Mesendoderm (in vitro differentiated cells): ENCODE results near the gene PRDM16.

ENCODE experiments used
- DNase-seq: peaks from one replicate; pipeline ENCODE4 v3.0.0; 2013
- H2AK5ac ChIP-seq: 2 replicates; pipeline ENCODE4 v1.6.1; 2013; ENCODE audit warnings: low read length, inconsistent platforms
- H2BK120ac ChIP-seq: 2 replicates; pipeline ENCODE4 v1.6.1; 2013; ENCODE audit warnings: low read depth, mild to moderate bottlenecking, low read length, moderate library complexity, mixed read lengths
- H2BK15ac ChIP-seq: replicated peaks from 2 replicates; pipeline ENCODE4 v1.6.1; 2013; ENCODE audit warnings: low read depth, mild to moderate bottlenecking, moderate library complexity
- H2BK5ac ChIP-seq: 2 replicates; pipeline ENCODE4 v1.6.1; 2013; ENCODE audit warnings: low read length, inconsistent platforms
- H3K18ac ChIP-seq: 2 replicates; pipeline ENCODE4 v1.6.1; 2013; ENCODE audit warnings: mild to moderate bottlenecking, low read length, mixed read lengths
- H3K23ac ChIP-seq: one replicate; pipeline ENCODE4 v1.6.1; 2013; ENCODE audit warnings: low read length
- H3K27ac ChIP-seq: 2 replicates; pipeline ENCODE4 v1.5.1; 2013; ENCODE audit warnings: low read depth, mild to moderate bottlenecking, inconsistent platforms, low read length, moderate library complexity
- H3K27me3 ChIP-seq: 2 replicates; pipeline ENCODE4 v1.6.1; 2013; ENCODE audit warnings: low read length, control low read depth, mild to moderate bottlenecking, inconsistent platforms; ENCODE audit not compliant: insufficient read depth, poor library complexity
- H3K36me3 ChIP-seq: 2 replicates; pipeline ENCODE4 v1.6.1; 2013; ENCODE audit warnings: low read length, inconsistent platforms; ENCODE audit not compliant: control insufficient read depth, insufficient read depth
- H3K4ac ChIP-seq: one replicate; pipeline ENCODE4 v1.6.1; 2013; ENCODE audit warnings: low read depth, mild to moderate bottlenecking, low read length, moderate library complexity
- H3K4me1 ChIP-seq: 2 replicates; pipeline ENCODE4 v1.6.1; 2013; ENCODE audit warnings: low read depth, low read length, inconsistent platforms; ENCODE audit not compliant: control insufficient read depth
- H3K4me2 ChIP-seq: 2 replicates; pipeline ENCODE4 v1.6.1; 2013; ENCODE audit warnings: low read length
- H3K4me3 ChIP-seq: 2 replicates; pipeline ENCODE4 v1.5.1; 2013; ENCODE audit warnings: mild to moderate bottlenecking, low read length
- H3K56ac ChIP-seq: one replicate; pipeline ENCODE4 v1.6.1; 2013; ENCODE audit warnings: low read length
- H3K79me1 ChIP-seq: 2 replicates; pipeline ENCODE4 v1.6.1; 2013; ENCODE audit warnings: low read length, inconsistent platforms
- H3K79me2 ChIP-seq: 2 replicates; pipeline ENCODE4 v1.6.1; 2013; ENCODE audit warnings: mild to moderate bottlenecking, low read length; ENCODE audit not compliant: control insufficient read depth, insufficient read depth
- H3K9ac ChIP-seq: 2 replicates; pipeline ENCODE4 v1.6.1; 2013; ENCODE audit warnings: low read length, inconsistent platforms
- H4K5ac ChIP-seq: one replicate; pipeline ENCODE4 v1.6.1; 2013; ENCODE audit warnings: low read length
- H4K8ac ChIP-seq: one replicate; pipeline ENCODE4 v1.6.1; 2013; ENCODE audit warnings: low read depth, mild to moderate bottlenecking, control low read depth, low read length, moderate library complexity
- WGBS: extraction: QIAGEN DNeasy Blood & Tissue Kit; methylation state at CpG from one replicate; pipeline ENCODE4 v1.1.7; 2013; ENCODE audit warnings: low lambda C conversion rate, missing lambda C conversion rate; ENCODE audit not compliant: insufficient coverage; ENCODE audit errors: extremely low coverage; 5-methylcytosine and 5-hydroxymethylcytosine counted together

Gene PRDM16

GRCh38 chr1:3352952-3353331 lies 283.9 kb downstream of the PRDM16 start:
- H3K4me1 ChIP-seq = peaks cover 5% of the 10 kb centered on the region
- DNase-seq = no peak
- no peak overlapping the region for H4K8ac ChIP-seq
- no peak overlapping the region for H3K18ac ChIP-seq
- H3K23ac ChIP-seq = no peak overlapping the region
- H4K5ac ChIP-seq = no peak overlapping the region
- no peaks in the 10 kb centered on the region for H3K36me3 ChIP-seq
- H2BK120ac ChIP-seq = no peak overlapping the region
- no peak overlapping the region for H2AK5ac ChIP-seq
- no peak overlapping the region for H2BK5ac ChIP-seq
- H3K4me2 ChIP-seq = no peak overlapping the region
- H3K4ac ChIP-seq = no peak overlapping the region
- peak overlapping the region; percentile 53 for H3K9ac ChIP-seq
- no CpG with 5 or more reads among the region's 13 CpGs for WGBS
- no peaks in the 10 kb centered on the region for H3K79me1 ChIP-seq
- H3K56ac ChIP-seq = peak overlapping the region; percentile 71
- no peak overlapping the region for H2BK15ac ChIP-seq
- H3K79me2 ChIP-seq = no peaks in the 10 kb centered on the region
- H3K27me3 ChIP-seq = no peaks in the 10 kb centered on the region
- H3K4me3 ChIP-seq = no peak overlapping the region
- H3K27ac ChIP-seq = peak overlapping the region; percentile 42

- no peaks in the 10 kb centered on the region for H3K79me1 ChIP-seq
- no peak overlapping the region for H3K23ac ChIP-seq
- no peak overlapping the region for H3K56ac ChIP-seq
- no peak overlapping the region for H2BK5ac ChIP-seq
- H2BK120ac ChIP-seq = no peak overlapping the region
- no peak for DNase-seq
- H4K8ac ChIP-seq = no peak overlapping the region
- no peaks in the 10 kb centered on the region for H3K36me3 ChIP-seq
- no peak overlapping the region for H3K27ac ChIP-seq
- no peaks in the 10 kb centered on the region for H3K79me2 ChIP-seq
- no peak overlapping the region for H3K4ac ChIP-seq
- no peak overlapping the region for H3K4me3 ChIP-seq
- H3K27me3 ChIP-seq = no peaks in the 10 kb centered on the region
- H3K4me2 ChIP-seq = no peak overlapping the region
- no peak overlapping the region for H2BK15ac ChIP-seq
- no peak overlapping the region for H2AK5ac ChIP-seq
- no peak overlapping the region for H3K18ac ChIP-seq
- H3K9ac ChIP-seq = no peak overlapping the region
- WGBS = no CpG with 5 or more reads among the region's 8 CpGs
- H3K4me1 ChIP-seq = peaks cover 5% of the 10 kb centered on the region
- H4K5ac ChIP-seq = no peak overlapping the region
These were observed 284.9 kb downstream of the PRDM16 start for GRCh38 chr1:3353876-3354275.

DNA sequence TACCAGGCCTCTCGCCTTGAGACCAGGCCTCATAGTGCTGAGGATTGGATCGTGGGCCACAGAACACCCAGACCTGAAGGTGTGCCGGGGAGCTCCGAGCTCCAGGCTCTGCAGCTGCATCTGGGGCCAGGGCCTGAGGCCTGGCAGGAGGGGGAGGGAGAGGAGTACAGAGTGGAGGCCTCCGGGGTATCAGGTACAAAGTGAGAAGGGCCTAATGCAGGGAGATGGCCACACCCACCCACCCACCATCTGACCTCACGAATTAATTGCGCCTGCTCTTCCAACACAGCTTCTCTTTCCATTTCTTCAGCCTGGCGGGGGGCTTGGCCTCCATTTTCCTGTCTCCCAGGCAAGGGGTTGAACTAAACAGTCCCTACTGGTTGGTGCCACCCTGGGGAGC lies 286.1 kb downstream of the PRDM16 start:
- Histone ChIP-seq H3K79me1 (no peaks in the 10 kb centered on the region), H3K9ac (no peak overlapping the region), H3K79me2 (no peaks in the 10 kb centered on the region), H3K4me3 (no peak overlapping the region), H4K8ac (no peak overlapping the region), H3K27me3 (no peaks in the 10 kb centered on the region), H2BK5ac (no peak overlapping the region), H4K5ac (no peak overlapping the region), H2BK15ac (no peak overlapping the region), H3K56ac (peak overlapping the region; percentile 7), H3K27ac (no peak overlapping the region), H3K23ac (no peak overlapping the region), H3K4me1 (peaks cover 5% of the 10 kb centered on the region), H3K36me3 (no peaks in the 10 kb centered on the region), H3K4ac (no peak overlapping the region), H2AK5ac (no peak overlapping the region), H3K18ac (no peak overlapping the region), H3K4me2 (no peak overlapping the region), H2BK120ac (no peak overlapping the region)
- WGBS = no CpG with 5 or more reads among the region's 8 CpGs
- DNase-seq = no peak

DNA sequence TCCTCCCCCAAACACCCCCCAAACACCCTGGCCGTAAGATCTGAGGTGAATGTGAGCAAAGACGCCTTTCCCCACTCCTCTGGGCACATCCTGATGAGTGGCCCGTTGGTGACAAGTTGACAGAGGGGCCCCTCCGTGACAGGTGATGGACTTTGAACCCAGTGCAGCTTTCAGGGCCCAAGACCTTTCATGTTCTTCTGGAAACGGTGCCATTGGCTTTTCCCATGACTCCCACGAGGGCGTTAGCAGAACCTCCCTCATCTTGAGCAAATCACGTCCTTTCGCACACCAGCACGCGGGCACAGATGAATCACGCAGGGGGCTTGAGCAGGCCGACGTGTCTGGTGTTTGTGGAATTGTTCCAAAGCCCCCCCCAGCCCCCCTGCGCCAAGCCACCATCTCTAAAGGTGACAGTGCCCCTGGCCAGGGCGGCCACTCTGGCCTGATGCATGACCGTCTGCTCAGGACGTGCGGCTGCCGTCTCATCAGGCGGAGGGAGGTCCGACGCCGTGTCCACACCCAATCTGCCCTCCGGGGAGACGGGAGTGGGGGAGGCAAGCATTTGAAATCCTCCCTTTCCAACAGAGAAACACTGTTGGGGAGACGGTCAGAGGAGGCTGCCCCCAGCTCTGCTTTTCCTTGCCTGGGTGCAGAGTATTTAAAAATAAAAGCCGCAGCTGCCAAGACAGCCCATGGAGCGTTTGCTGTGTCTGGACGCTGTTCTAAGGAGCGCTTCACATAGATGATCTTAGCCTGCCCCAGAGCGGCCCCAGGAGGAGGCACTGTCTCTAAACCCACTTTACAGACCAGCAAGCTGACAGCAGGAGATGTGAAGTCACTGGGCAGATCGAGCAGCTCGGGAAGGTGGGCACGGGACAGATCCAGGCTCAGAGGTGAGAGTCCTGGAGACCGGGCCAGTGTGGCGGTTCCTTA lies 287.2 kb downstream of the PRDM16 start:
- no CpG with 5 or more reads among the region's 37 CpGs for WGBS
- no peaks in the 10 kb centered on the region for H3K27me3 ChIP-seq

DNA sequence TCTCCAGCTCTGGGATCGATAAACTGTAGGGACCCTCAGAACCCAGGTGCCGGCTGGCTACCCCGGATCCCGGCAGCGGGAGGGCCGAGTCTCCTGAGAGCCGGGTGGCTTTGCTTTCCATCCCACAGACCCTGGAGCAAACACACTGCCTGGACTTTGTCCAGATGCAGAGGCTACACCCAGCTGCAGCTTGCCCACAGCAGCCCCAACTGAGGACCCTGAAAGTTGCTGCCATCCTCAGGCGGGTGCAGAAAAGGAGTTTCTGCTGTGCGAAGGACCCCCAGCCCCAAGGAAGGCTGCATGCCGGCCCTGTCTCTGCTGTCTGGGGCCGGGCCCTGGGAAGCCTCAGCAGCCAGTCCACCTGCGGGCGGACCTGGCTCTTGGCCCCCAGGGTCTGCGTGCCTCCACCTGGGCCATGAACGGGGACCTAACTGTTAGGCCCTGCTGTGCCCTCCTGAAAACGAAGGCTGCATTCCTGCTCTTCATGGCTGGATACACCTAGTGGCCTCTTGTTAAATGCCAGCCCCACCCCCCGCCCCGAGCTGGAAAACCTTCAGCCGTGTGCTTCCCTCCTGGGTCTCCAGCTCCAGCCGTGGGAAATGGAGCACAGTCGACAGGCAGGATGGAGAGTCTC lies 287.9 kb downstream of the PRDM16 start:
- Histone ChIP-seq H3K27me3 (no peaks in the 10 kb centered on the region), H3K23ac (no peak overlapping the region), H4K5ac (no peak overlapping the region), H3K9ac (no peak overlapping the region), H3K4me2 (no peak overlapping the region), H3K4me3 (no peak overlapping the region), H3K56ac (no peak overlapping the region), H2BK15ac (no peak overlapping the region), H3K27ac (no peak overlapping the region), H3K4me1 (peaks cover 4% of the 10 kb centered on the region), H2BK120ac (no peak overlapping the region), H3K4ac (no peak overlapping the region), H2BK5ac (no peak overlapping the region), H3K79me2 (no peaks in the 10 kb centered on the region), H4K8ac (no peak overlapping the region), H3K79me1 (no peaks in the 10 kb centered on the region), H3K18ac (no peak overlapping the region), H2AK5ac (no peak overlapping the region), H3K36me3 (no peaks in the 10 kb centered on the region)
- no CpG with 5 or more reads among the region's 21 CpGs for WGBS
- DNase-seq = peak; percentile 39

More for the DNA sequence above, 287.2 kb downstream of the PRDM16 start:
- Histone ChIP-seq H3K4me3 (no peak overlapping the region), H3K79me1 (no peaks in the 10 kb centered on the region), H2AK5ac (no peak overlapping the region), H3K23ac (no peak overlapping the region), H3K79me2 (no peaks in the 10 kb centered on the region), H2BK5ac (no peak overlapping the region), H3K56ac (no peak overlapping the region), H3K4me1 (peaks cover 5% of the 10 kb centered on the region), H3K4me2 (no peak overlapping the region), H3K27ac (no peak overlapping the region), H3K36me3 (no peaks in the 10 kb centered on the region), H2BK15ac (no peak overlapping the region), H3K9ac (no peak overlapping the region), H4K5ac (no peak overlapping the region), H4K8ac (no peak overlapping the region), H2BK120ac (no peak overlapping the region), H3K4ac (no peak overlapping the region), H3K18ac (no peak overlapping the region)
- DNase-seq = no peak
